Prostate gland (tissue), 2 donors: ENCODE results near the gene UTP20. TPM values are rescaled to one million over a fixed set of nuclear protein-coding genes. Genes with fewer than 3 reads are reported as not detected.

ENCODE experiments used
- DNase-seq: peaks from one replicate; pipeline ENCODE4 v3.0.0-alpha.2; 2019; ENCODE audit warnings: low spot score
- H3K27ac ChIP-seq, 2 donors: fragments of 200-600 bp; sonication (generic); 2 replicates each; pipeline ENCODE4 v1.5.1; 2017 to 2019
- H3K27me3 ChIP-seq: fragments of 200-600 bp; sonication (generic); replicated peaks from 2 replicates; pipeline ENCODE4 v1.5.1; 2019; ENCODE audit not compliant: insufficient read depth
- H3K36me3 ChIP-seq, 2 donors: fragments of 200-600 bp; sonication (generic); 1 replicate in 1 of 2; 2 replicates in 1 of 2; pipeline versions ENCODE4 v1.5.1 to v1.8.1; 2017 to 2019
- H3K4me1 ChIP-seq: fragments of 200-600 bp; sonication (generic); replicated peaks from 2 replicates; pipeline ENCODE4 v1.5.1; 2019
- H3K4me3 ChIP-seq, 2 donors: fragments of 200-600 bp; sonication (generic); 2 replicates each; pipeline ENCODE4 v1.5.1; 2017 to 2019
- H3K9me3 ChIP-seq: fragments of 200-600 bp; sonication (generic); 2 replicates; pipeline ENCODE4 v1.5.1; 2017
- CTCF ChIP-seq, 4 experiments: fragments of 200-600 bp in 2 of 4; fragments of 450-650 bp in 2 of 4; sonication (generic) in 2 of 4; IDR thresholded peaks; 1 replicate in 3 of 4; 2 replicates in 1 of 4; pipeline ENCODE4 v1.5.1; 2016 to 2019; ENCODE audit warnings: antibody characterized with exemption in 4 of 4, mild to moderate bottlenecking in 2 of 4, moderate library complexity in 2 of 4
- POLR2A ChIP-seq: fragments of 450-650 bp; IDR thresholded peaks from one replicate; pipeline ENCODE4 v1.6.1; 2016; ENCODE audit warnings: antibody characterized with exemption, mild to moderate bottlenecking
- POLR2AphosphoS5 ChIP-seq: sonication (generic); formaldehyde crosslinking; IDR thresholded peaks from one replicate; pipeline ENCODE4 v1.6.1; 2017; ENCODE audit warnings: antibody characterized with exemption
- WGBS: methylation state at CpG from one replicate; pipeline ENCODE4 v1.1.5; 2018; 5-methylcytosine and 5-hydroxymethylcytosine counted together
- intact Hi-C: fragments of 100-400 bp; cut with DNase I; formaldehyde crosslinking; loops from one replicate; pipeline ENCODE4 v1.14.2; 2022
- total RNA-seq, 2 donors: library from RNA; depleted of rRNA; stranded (reverse); fragments of >200 nt; gene quantifications; one replicate each; pipeline ENCODE4 v1.1.0, GENCODE V29; 2016

The UTP20 gene
- total RNA-seq, 2 donors from 2014 or later: 13.6 to 26.6 TPM

GRCh38 chr12:101343893-101344292, 64.0 kb downstream of the UTP20 start:
- no peak overlapping the region for H3K4me3 ChIP-seq
- no peaks in the 10 kb centered on the region for H3K27me3 ChIP-seq
- H3K27ac ChIP-seq: no peak overlapping the region
- no peak for DNase-seq
- intact Hi-C loops: no loop called here
- H3K4me1 ChIP-seq: no peaks in the 10 kb centered on the region
- WGBS: 72% methylated on average over 3 of the region's 3 CpGs
- H3K36me3 ChIP-seq: peaks cover 4 to 8% of the 10 kb centered on the region in 2 donors
- no peaks in the 10 kb centered on the region for H3K9me3 ChIP-seq
- TF ChIP-seq POLR2A: no peak
- TF ChIP-seq CTCF (IDR thresholded peaks at IDR 0.05): no peak
- no peak for TF ChIP-seq POLR2AphosphoS5

- DNase-seq: no peak
- intact Hi-C loops: no loop called here
- H3K27ac ChIP-seq: no peak overlapping the region
- 97% methylated on average over 4 of the region's 4 CpGs for WGBS
- H3K4me3 ChIP-seq: no peak overlapping the region
- peaks cover 0 to 8% of the 10 kb centered on the region in 2 donors for H3K36me3 ChIP-seq
- H3K9me3 ChIP-seq: no peaks in the 10 kb centered on the region
- H3K27me3 ChIP-seq: no peaks in the 10 kb centered on the region
- H3K4me1 ChIP-seq: no peaks in the 10 kb centered on the region
- no peak for TF ChIP-seq POLR2AphosphoS5
- TF ChIP-seq CTCF (IDR thresholded peaks at IDR 0.05): no peak
- no peak for TF ChIP-seq POLR2A
These were observed 71.8 kb downstream of the UTP20 start for GRCh38 chr12:101351682-101352081.

DNA sequence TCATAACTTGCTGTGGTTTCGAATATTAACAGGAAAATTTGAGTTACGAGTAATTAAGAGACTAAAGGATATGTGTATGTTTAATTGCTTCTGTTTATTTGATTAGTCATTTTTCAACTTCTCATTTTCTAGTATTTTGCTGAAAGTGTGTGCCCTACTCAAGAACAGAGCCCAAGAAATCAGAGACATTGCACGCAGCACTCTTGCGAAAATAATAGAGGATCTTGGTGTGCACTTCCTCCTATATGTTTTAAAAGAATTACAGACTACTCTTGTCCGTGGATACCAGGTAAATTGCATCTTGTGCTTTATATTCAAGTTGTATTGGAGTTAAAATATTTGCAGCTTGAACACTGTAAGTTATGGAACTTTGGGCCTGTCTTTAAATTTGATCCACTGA, 76.9 kb downstream of the UTP20 start:
- intact Hi-C loops: no loop called here
- DNase-seq: no peak
- whole genome bisulfite sequencing: 88% methylated on average over 5 of the region's 5 CpGs
- H3K4me1 ChIP-seq: no peaks in the 10 kb centered on the region
- TF ChIP-seq POLR2A (no peak), POLR2AphosphoS5 (no peak), CTCF (IDR thresholded peaks at IDR 0.05) (no peak)
- no peak overlapping the region for H3K27ac ChIP-seq
- no peaks in the 10 kb centered on the region for H3K27me3 ChIP-seq
- no peaks in the 10 kb centered on the region for H3K9me3 ChIP-seq
- no peak overlapping the region for H3K4me3 ChIP-seq
- no peaks in the 10 kb centered on the region for H3K36me3 ChIP-seq

DNA sequence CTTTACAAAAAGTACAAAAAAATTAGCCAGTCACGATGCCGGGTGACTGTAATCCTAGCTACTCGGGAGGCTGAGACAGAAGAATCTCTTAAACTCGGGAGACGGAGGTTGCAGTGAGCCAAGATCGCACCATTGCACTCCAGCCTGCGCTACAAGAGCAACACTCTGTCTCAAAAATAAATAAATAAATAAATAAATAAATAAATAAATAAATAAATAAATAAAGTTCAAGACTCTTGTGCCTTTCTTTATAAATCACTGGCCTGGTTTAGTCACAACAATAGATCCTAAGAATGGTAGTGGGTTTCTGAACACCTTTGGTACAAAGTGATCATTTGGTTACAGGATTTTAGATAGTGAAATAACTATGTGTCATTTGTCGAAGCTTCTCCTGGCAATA, 81.5 kb downstream of the UTP20 start:
- TF ChIP-seq POLR2A: no peak
- no peak for TF ChIP-seq POLR2AphosphoS5
- TF ChIP-seq CTCF (IDR thresholded peaks at IDR 0.05): no peak
- intact Hi-C loops: no loop called here
- Histone ChIP-seq H3K9me3 (no peaks in the 10 kb centered on the region), H3K36me3 (no peaks in the 10 kb centered on the region), H3K4me1 (no peaks in the 10 kb centered on the region), H3K27ac (no peak overlapping the region), H3K4me3 (no peak overlapping the region), H3K27me3 (no peaks in the 10 kb centered on the region)
- 93% methylated on average over 8 of the region's 8 CpGs for WGBS
- DNase-seq: no peak

DNA sequence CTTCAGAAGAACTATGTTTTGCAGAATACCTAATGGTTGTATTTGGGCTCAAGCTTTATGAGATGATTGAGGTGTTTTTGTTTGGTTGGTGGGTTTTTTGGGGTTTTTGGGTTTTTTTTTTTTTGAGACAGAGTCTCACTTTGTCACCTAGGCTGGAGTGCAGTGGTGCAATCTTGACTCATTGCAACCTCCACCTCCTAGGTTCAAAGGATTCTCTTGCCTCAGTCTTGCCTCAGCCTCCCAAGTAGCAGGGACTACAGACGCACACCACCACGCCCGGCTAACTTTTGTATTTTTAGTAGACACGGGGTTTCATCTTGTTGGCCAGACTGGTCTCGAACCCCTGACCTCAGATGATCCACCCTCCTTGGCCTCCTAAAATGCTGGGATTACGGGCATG, 88.1 kb downstream of the UTP20 start:
- peaks cover 0 to 11% of the 10 kb centered on the region in 2 donors for H3K36me3 ChIP-seq
- TF ChIP-seq POLR2A (no peak), CTCF (IDR thresholded peaks at IDR 0.05) (no peak), POLR2AphosphoS5 (no peak)
- H3K4me3 ChIP-seq: no peak overlapping the region
- H3K27ac ChIP-seq: no peak overlapping the region
- no peaks in the 10 kb centered on the region for H3K9me3 ChIP-seq
- WGBS: 98% methylated on average over 6 of the region's 6 CpGs
- DNase-seq: no peak
- intact Hi-C loops: no loop called here
- H3K4me1 ChIP-seq: no peaks in the 10 kb centered on the region
- H3K27me3 ChIP-seq: no peaks in the 10 kb centered on the region
